HG03060 (cell line): ENCODE results near the gene GHSR.

Source experiments
- ATAC-seq: cut with Tn5 transposase; IDR thresholded peaks from one replicate; pipeline ENCODE4 v1.9.1; 2021; ENCODE audit warnings: low read depth, moderate number of reproducible peaks; ENCODE audit not compliant: unreplicated experiment

Gene GHSR, protein sequence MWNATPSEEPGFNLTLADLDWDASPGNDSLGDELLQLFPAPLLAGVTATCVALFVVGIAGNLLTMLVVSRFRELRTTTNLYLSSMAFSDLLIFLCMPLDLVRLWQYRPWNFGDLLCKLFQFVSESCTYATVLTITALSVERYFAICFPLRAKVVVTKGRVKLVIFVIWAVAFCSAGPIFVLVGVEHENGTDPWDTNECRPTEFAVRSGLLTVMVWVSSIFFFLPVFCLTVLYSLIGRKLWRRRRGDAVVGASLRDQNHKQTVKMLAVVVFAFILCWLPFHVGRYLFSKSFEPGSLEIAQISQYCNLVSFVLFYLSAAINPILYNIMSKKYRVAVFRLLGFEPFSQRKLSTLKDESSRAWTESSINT

DNA sequence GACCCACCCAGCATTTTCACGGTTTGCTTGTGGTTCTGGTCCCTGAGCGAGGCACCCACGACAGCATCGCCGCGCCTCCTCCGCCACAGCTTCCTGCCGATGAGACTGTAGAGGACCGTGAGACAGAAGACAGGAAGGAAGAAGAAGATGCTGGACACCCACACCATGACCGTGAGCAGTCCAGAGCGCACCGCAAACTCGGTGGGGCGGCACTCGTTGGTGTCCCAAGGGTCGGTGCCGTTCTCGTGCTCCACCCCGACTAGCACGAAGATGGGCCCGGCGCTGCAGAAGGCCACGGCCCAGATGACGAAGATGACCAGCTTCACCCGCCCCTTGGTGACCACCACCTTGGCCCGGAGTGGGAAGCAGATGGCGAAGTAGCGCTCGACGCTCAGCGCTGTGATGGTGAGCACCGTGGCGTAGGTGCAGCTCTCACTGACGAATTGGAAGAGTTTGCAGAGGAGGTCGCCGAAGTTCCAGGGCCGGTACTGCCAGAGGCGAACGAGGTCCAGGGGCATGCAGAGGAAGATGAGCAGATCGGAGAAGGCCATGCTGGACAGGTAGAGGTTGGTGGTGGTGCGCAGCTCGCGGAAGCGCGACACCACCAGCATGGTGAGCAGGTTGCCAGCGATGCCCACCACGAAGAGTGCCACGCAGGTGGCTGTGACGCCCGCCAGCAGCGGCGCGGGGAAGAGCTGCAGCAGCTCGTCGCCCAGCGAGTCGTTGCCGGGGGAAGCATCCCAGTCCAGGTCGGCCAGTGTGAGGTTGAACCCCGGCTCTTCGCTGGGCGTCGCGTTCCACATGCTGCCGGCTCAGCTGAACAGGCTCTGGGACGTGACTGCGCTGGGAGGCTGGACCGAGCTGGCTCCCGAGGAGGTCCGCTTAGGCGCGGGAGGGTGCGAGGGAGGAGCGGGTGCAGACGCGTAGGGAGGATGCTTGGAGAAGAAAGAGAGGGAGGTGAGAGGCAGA is at the start of gene GHSR:
GHSR (minus strand) TSS at position 846 of the 969 bp plus-strand sequence; CDS start at position 803, 43 bp downstream.
- ATAC-seq, result no peak

DNA sequence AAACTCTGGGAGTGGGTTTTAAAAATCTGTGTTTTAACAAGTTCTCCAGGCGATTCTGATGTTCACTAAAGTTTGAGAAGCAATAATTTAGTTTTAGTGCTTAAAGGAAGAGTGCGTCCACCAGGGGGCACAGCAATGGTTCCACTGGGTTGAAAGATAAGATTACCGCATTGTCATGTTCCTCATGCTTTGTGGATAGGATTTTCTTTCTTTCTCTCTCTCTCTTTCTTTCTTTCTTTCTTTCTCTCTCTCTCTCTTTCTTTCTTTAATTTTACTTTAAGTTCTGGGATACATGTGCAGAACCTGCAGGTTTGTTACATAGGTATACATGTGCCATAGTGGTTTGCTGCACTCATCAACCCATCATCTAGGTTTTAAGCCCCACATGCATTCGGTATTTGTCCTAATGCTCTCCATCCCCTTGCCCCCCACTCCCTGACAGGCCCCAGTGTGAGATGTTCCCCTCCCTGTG is 42.0 kb upstream of the GHSR start:
- ATAC-seq, result peak; percentile 55

- no peak for ATAC-seq
These were observed 29.9 kb upstream of the GHSR start for GRCh38 chr3:172478116-172478515.

- ATAC-seq, result no peak
These were observed 28.1 kb upstream of the GHSR start for GRCh38 chr3:172476347-172476746.

DNA sequence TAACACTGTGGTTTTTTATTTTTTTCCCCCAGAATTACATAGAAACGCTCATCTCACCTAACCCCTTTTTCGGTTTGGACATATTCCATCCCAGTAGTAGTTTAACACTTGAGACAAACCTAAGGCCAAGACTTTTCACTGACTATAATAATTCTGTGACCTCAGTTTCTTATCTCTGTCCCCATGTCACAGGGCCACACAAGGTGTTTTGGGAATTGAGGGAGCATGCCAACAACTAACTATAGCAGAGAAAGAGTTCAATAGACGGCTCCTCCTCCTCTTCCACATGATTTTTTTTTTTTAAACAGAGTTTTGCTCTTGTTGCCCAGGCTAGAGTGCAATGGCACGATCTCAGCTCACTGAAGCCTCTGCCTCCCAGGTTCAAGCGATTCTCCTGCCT is 27.4 kb upstream of the GHSR start:
- ATAC-seq, result no peak

- ATAC-seq, result no peak
These were observed 23.6 kb upstream of the GHSR start for GRCh38 chr3:172471903-172472302.

- ATAC-seq, result no peak
These were observed 22.3 kb upstream of the GHSR start for GRCh38 chr3:172470588-172470987.

DNA sequence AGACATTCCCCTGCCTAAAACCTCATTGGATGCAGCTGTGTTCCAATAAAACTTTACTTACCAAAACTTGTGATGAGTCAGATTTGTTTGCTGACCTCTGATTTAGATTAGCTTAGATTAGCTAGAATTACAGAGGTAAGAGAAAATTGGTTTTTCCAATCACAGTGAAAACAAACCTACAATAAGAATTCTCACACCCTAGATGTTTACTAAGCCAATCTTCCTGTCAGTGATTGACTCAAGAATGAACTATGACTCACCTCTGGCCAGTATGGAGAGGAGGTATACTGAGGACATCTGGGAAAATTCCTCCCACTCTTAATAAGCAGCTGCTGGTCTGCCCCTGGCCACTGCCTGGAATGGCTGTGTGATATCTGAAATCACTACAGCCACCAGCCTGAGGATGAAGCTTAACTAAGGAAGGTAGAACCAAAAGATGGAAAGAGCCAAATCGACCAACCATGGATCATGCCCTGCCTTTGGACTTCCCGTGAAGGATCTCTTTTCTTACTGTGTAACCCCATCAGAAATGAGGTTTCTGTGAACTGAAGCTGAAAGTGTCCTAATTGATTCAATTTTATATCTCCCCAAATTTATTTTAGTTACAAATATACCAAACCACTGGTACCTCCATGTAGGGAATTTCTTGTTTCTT is 19.0 kb upstream of the GHSR start:
- ATAC-seq, result no peak

- ATAC-seq, result no peak
These were observed 18.4 kb upstream of the GHSR start for GRCh38 chr3:172466553-172467130.

DNA sequence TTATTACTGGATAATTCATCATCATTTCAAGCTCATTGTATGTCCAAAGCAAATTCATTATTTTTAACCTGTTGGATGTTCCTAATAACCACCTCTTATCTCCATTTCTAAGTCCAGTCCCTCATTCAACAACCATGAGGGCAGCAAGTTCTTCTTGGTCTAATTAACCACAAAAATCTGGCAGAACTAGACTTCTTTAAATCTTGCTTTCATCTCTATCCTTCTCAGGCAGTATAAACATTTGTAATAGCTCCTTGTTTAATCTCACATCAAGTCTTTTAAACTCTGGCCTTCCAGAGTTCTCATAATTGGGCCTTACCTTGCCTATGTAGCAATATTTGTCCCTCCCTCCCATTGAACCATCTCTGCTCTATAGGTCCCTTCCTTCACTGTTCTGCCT is 17.0 kb upstream of the GHSR start:
- no peak for ATAC-seq

- ATAC-seq, result no peak
These were observed 16.1 kb upstream of the GHSR start for GRCh38 chr3:172464306-172464705.

DNA sequence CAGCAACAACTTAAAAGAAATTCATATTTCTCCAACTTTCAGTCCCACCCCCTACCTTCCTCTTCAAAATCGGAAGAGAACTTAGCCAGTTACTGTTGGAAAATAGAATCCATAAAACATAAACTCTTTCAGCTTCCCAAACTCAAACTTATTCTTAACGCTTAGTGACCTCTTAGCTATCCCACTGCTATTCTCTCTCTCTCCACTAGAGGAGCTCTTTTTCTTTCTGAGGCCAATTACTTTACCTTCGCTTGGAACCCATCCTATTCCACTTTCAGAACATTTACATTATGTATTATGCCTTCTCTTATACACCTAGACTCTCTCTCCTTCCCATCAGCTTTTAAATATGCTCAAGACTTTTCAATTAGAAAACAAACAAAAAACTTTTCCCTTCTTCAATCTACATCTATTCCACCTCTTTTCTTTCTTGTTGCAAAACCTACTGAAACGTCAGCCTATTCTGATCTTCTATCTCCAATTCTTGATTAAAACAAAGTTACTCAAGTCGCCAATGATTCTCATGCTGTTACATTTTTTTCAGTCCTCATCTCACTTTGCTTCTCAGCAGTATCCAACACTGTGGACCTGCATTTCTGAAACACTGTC is 13.4 kb upstream of the GHSR start:
- ATAC-seq, result no peak

DNA sequence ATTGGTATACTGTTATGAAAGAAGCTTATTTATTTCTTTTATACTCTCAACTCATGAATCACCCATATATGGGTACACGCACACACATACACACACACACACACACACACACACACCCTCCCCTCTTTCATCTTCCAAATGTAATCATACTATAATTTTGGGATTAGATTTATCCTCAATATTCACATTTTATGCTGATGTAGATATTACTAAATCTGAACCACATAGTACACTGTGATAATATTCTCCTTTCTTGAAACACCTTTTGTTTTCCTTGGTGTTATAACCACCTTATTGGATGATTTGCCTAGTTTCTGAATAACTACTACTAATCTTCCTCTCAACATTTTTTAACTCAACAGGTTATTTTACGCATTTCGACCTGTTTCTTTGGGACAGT is 8.1 kb upstream of the GHSR start:
- no peak for ATAC-seq

GRCh38 chr3:172454180-172454579 is 5.9 kb upstream of the GHSR start:
- no peak for ATAC-seq

DNA sequence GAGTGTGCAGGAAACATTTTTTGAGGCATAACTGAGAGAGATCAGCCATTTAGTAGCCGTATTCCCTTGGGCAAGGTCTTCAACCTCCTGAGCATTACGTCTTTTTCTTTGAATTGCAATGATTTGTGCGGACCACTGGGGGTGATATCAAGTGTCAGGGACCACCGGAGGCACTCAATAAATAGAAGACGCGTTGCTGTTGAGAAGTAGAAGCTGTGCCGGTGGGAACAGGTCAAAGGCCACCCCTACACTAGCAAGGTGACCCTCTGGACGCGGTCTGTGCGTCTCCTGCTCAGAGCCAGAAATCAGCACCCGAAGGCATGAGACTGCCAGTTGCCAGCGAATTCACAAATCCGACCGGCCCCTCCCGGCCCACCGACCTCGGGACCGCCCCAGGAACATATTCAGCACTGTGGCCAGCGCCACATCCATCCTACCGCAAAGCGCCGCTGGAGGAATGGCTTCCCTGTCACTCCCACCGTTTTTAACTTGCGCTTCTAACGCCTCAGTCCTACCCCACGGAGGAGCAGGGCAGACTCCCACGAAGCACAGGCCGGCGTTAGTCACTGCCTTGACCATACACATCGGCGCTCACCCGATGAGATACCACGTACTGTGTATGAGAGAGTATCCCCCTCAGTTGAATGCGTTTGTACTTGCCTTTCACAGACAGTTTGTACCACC is 1.4 kb upstream of the GHSR start:
- ATAC-seq, result no peak

DNA sequence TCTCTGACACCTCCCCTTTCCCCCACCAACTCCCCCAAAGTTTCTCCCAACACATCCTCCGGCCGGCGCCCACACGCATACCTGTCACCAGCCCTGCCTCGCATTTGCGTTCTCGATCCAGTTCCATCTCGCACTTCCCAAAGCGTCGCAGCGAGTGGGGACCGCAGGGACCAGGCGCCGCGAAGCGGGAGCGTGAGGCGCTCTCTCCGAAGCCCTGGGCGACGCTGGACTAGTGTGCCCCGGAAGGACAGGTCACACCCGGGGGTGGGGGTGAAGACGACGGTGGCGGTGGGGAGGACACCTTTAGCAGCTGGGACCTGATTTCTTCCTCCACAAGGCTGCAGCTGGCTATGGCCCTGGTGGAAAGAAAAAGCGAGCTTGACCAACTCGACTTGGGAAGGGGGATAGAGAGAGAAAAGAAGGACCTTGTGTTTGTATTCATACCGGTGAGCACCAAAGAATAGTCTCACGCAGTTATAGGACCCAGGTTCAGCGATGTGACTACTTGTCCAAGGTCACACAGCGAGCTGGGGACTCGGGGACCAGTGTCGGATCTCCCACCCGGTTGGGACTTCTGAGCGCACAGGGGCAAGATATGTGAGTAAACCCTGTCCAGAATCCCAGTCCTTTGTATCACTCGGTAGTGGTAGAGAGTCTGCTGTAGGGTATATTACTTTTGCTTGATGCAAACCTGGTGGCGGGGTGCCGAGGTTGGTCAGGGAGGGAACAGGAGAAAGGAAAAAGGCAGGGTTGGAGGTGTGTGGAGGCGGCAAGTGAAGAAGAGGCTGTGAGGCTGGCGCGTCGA is 607 bp upstream of the GHSR start:
- no peak for ATAC-seq

DNA sequence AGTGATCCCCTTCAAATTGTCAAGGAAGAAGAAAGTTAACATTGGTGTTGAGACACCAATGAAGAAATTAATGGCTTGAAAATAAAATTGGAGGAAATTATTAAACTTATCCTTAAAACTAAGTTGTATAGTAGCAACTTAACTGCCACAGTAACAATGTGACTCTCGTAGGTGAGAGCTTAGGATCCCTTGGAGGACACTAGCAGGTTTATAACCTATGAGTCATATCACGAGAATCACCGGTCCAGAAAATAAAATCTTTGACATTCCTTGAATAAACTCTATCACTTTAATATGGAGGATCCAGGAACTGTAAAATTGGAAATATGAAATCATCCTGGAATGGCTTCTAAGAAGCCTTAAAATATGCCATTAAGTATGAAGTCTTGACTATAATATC is 2.1 kb downstream of the GHSR start:
- no peak for ATAC-seq

- ATAC-seq, result no peak
These were observed 3.4 kb downstream of the GHSR start for GRCh38 chr3:172444821-172445220.

DNA sequence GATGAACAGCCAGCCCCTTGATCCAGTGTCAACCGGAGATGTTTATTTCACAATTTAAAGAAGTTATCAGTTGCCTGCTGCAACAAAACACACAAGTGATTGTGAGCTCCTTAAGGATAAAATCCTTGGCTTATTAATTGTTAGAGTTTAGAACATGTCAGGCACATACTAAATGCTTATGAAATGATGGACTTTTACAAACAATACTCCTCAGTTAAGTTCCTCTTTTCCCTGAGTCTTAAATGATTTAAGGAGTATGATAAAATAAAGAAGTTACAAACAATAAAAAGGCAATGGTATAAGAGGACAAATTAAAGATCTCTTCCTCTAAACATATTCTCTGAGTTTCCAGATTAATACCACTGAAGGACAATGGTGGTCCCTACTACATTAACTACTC is 5.7 kb downstream of the GHSR start:
- ATAC-seq, result no peak
